ENCODE data around the gene ADGRG6. TPM values are rescaled to one million over a fixed set of nuclear protein-coding genes. Genes with fewer than 3 reads are reported as not detected.

Gene ADGRG6
- total RNA-seq, 1 donor from 2014 or later = 3.6 TPM

DNA sequence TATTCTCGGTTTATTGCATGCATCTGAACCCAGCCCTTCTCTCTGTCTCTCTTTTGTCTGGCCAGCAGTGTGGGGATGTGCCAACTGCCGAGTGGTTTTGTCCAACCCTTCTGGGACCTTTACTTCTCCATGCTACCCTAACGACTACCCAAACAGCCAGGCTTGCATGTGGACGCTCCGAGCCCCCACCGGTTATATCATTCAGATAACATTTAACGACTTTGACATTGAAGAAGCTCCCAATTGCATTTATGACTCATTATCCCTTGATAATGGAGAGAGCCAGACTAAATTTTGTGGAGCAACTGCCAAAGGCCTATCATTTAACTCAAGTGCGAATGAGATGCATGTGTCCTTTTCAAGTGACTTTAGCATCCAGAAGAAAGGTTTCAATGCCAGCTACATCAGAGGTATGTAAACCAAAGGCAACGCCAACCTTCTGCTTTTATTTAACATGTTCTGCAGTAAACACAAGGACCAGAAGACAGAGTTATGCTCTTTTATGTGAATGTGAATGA, 65.8 kb downstream of the ADGRG6 start:
- intact Hi-C loops (cut with micrococcal nuclease) = no loop called here

DNA sequence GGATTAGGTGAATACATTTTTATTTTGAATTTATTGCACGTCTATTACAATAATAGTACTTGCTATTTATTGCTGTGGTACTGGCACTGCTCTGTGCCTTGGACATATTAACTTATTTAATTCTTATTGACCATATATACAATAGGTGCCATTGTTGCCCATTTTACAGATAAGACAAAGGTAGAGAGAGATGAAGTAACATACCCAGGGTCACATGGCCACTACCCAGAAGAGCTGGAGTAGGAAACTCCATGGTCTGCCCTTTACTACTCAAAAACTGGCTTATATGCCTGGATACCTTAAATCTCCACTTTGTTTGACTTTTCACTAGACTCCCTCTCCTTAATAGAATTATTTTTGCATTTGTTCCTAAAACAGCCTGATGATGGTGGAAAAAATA, 67.5 kb downstream of the ADGRG6 start:
- H3K9me3 ChIP-seq (replicated peaks) = no peaks in the 10 kb centered on the region
- H3K27ac ChIP-seq (replicated peaks) = no peak overlapping the region
- no peak for DNase-seq
- TF ChIP-seq, protein P1, sequence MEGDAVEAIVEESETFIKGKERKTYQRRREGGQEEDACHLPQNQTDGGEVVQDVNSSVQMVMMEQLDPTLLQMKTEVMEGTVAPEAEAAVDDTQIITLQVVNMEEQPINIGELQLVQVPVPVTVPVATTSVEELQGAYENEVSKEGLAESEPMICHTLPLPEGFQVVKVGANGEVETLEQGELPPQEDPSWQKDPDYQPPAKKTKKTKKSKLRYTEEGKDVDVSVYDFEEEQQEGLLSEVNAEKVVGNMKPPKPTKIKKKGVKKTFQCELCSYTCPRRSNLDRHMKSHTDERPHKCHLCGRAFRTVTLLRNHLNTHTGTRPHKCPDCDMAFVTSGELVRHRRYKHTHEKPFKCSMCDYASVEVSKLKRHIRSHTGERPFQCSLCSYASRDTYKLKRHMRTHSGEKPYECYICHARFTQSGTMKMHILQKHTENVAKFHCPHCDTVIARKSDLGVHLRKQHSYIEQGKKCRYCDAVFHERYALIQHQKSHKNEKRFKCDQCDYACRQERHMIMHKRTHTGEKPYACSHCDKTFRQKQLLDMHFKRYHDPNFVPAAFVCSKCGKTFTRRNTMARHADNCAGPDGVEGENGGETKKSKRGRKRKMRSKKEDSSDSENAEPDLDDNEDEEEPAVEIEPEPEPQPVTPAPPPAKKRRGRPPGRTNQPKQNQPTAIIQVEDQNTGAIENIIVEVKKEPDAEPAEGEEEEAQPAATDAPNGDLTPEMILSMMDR (IDR thresholded peaks at IDR 0.05; ENCODE audit: borderline replicate concordance) = no peak
- no peak overlapping the region for H3K4me3 ChIP-seq
- H3K27me3 ChIP-seq (ENCODE audit: low read depth) = no peaks in the 10 kb centered on the region
- intact Hi-C loops (cut with micrococcal nuclease) = no loop called here
- H3K4me1 ChIP-seq = peaks cover 8% of the 10 kb centered on the region
- no peaks in the 10 kb centered on the region for H3K36me3 ChIP-seq

More for the DNA sequence above, 65.8 kb downstream of the ADGRG6 start:
- Histone ChIP-seq H3K9me3 (replicated peaks) (no peaks in the 10 kb centered on the region), H3K27ac (replicated peaks) (no peak overlapping the region), H3K36me3 (no peaks in the 10 kb centered on the region), H3K4me3 (no peak overlapping the region), H3K27me3 (ENCODE audit: low read depth) (no peaks in the 10 kb centered on the region), H3K4me1 (peaks cover 8% of the 10 kb centered on the region)
- DNase-seq = no peak
- TF ChIP-seq, protein P1 (IDR thresholded peaks at IDR 0.05; ENCODE audit: borderline replicate concordance) = no peak

DNA sequence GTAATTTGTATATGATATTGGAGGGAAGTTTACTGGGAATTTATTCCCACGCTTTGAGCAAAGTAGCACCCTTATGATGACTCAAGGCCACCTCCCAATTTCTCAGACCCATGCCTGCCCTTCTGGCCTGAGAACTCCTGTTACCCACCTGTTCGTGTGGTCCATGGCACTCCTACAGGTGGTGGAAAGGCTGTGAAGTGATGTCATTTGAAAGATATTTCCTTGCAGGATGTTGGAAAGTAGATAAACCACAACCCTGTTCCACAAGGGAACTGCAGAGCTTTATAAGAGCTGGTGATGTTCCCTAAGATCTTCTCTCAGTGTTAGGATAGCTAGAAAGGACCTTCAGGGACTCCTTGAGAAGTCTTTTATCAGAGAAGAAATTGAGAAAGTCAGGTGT, 70.5 kb downstream of the ADGRG6 start:
- Histone ChIP-seq H3K27me3 (ENCODE audit: low read depth) (no peaks in the 10 kb centered on the region), H3K4me3 (no peak overlapping the region), H3K27ac (replicated peaks) (no peak overlapping the region), H3K36me3 (no peaks in the 10 kb centered on the region), H3K9me3 (replicated peaks) (no peaks in the 10 kb centered on the region), H3K4me1 (peaks cover 28% of the 10 kb centered on the region)
- TF ChIP-seq, protein P1 (IDR thresholded peaks at IDR 0.05; ENCODE audit: borderline replicate concordance) = no peak
- intact Hi-C loops (cut with micrococcal nuclease) = no loop called here
- DNase-seq = no peak

DNA sequence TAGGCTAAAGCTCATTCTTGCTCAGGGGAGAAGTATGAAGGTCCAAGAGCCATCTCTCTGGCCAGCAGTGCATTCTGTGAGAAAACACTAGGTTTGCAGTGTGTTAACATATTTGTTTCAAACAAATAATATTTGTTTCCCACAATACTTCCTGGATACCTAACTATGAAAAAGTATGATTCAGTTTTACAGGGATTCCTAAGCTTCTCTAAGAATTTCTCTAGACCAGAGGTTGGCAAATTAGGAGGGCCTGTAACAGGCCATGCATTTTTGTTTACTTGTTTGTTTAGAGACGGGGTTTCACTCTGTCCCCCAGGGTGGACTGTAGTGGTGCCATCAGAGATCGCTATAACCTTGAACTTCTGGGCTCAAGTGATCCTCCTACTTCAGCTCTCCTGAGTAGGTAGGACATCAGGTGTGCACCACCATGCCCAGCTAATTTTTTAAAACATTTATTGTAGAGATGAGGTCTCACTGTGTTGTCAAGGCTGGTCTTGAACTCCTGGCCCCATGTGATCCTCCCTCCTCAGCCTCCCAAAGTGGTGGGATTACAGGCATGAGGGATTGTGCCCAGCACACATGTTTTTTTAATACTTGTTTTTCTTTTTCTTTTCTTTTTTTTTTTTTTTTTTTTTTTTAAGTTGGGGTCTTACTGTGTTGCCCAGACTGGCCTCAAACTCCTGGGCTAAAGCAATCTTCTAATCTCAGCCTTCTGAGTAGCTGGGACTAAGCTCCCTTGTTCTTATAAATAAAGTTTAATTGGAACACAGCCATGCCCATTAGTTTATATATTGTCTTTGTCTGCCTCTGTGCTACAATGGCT, 71.7 kb downstream of the ADGRG6 start:
- no peak for DNase-seq
- Histone ChIP-seq H3K9me3 (replicated peaks) (no peaks in the 10 kb centered on the region), H3K27me3 (ENCODE audit: low read depth) (no peaks in the 10 kb centered on the region), H3K4me3 (no peak overlapping the region), H3K36me3 (no peaks in the 10 kb centered on the region), H3K27ac (replicated peaks) (no peak overlapping the region), H3K4me1 (peaks cover 33% of the 10 kb centered on the region)
- TF ChIP-seq, protein P1 (IDR thresholded peaks at IDR 0.05; ENCODE audit: borderline replicate concordance) = no peak
- intact Hi-C loops (cut with micrococcal nuclease) = no loop called here

DNA sequence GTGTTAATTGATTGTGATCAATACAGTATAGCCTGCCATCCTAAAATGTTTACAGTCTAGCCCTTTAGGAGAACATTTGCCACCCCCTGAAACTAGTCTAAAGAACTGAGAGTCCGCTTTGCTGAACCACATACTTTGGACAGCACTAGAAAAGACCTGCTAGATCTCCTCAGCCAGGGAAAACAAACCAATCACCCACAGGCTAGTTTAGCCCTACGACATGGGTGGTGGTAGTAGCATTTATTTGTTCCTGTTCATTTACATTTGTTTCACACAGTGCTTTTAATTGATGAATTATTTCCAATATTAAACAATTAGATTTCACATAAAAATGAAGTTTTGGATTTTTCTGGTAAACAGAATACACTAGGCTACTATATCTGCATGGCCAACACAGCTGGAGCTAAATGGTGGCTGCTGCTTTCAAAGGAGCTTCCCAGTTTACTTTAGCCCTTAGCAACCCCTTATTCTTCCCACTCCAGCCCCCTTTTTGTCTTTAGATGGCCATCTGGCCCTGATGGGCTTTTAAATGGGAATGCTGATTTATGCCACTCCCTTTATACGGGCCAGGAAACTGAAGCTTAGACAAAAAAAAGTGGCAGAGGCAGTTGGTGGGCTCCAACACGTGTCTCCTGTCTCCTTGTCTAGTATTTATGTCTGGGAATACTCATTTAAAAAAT, 72.4 kb downstream of the ADGRG6 start:
- no peak for DNase-seq
- Histone ChIP-seq H3K27me3 (ENCODE audit: low read depth) (no peaks in the 10 kb centered on the region), H3K27ac (replicated peaks) (peak overlapping the region; percentile 27), H3K9me3 (replicated peaks) (no peaks in the 10 kb centered on the region), H3K36me3 (no peaks in the 10 kb centered on the region), H3K4me3 (no peak overlapping the region), H3K4me1 (peaks cover 38% of the 10 kb centered on the region)
- TF ChIP-seq, protein P1 (IDR thresholded peaks at IDR 0.05; ENCODE audit: borderline replicate concordance) = no peak
- intact Hi-C loops (cut with micrococcal nuclease) = no loop called here

All from left ventricle myocardium inferior (tissue), 1 donor.